Mesothelial cell of epicardium (in vitro differentiated cells): ENCODE results near the gene GMEB1. TPM values are rescaled to one million over a fixed set of nuclear protein-coding genes. Genes with fewer than 3 reads are reported as not detected.
"Not testable (repeated sequence)": the region's sequence is repeated elsewhere in the genome, so short reads cannot be mapped to it uniquely, and the experiment has no call there.

Experiments
- DNase-seq, 2 experiments: peaks; one replicate each; pipeline ENCODE4 v3.0.0; 2021; ENCODE audit warnings: low spot score in 2 of 2; ENCODE audit not compliant: unreplicated experiment in 2 of 2
- H3K27ac Mint-ChIP-seq: 2 replicates; pipeline ENCODE4 v1.8.0; 2021; ENCODE audit warnings: mixed read lengths
- H3K27me3 Mint-ChIP-seq: 2 replicates; pipeline ENCODE4 v1.8.0; 2021; ENCODE audit warnings: low read depth, mixed read lengths
- H3K36me3 Mint-ChIP-seq: 2 replicates; pipeline ENCODE4 v1.8.0; 2021; ENCODE audit warnings: mixed read lengths
- H3K4me1 Mint-ChIP-seq: 2 replicates; pipeline ENCODE4 v1.8.0; 2021; ENCODE audit warnings: mixed read lengths
- H3K4me3 Mint-ChIP-seq: 2 replicates; pipeline ENCODE4 v1.8.0; 2021; ENCODE audit warnings: mild to moderate bottlenecking, moderate library complexity, mixed read lengths
- H3K9me3 Mint-ChIP-seq: 2 replicates; pipeline ENCODE4 v1.8.0; 2021; ENCODE audit warnings: mixed read lengths
- total RNA-seq: library from RNA; stranded (reverse); gene quantifications from 3 replicates; pipeline ENCODE4 v1.2.1, GENCODE V29; 2021
- TF ChIP-seq, protein P1 (sequence below): fragments of 200-600 bp; sonication (generic); IDR thresholded peaks from one replicate; pipeline ENCODE4 v1.5.0; 2021; ENCODE audit warnings: antibody characterized with exemption; ENCODE audit not compliant: unreplicated experiment

Gene GMEB1
- total RNA-seq, 1 donor from 2014 or later, result 18.6 TPM

GRCh38 chr1:28671254-28671780, 2.7 kb downstream of the GMEB1 start:
- H3K27me3 Mint-ChIP-seq, result no peaks in the 10 kb centered on the region
- no peaks in the 10 kb centered on the region for H3K9me3 Mint-ChIP-seq
- H3K27ac Mint-ChIP-seq, result no peak overlapping the region
- peaks cover 2% of the 10 kb centered on the region for H3K36me3 Mint-ChIP-seq
- H3K4me1 Mint-ChIP-seq, result peaks cover 15% of the 10 kb centered on the region
- H3K4me3 Mint-ChIP-seq, result no peak overlapping the region
- TF ChIP-seq, protein P1, sequence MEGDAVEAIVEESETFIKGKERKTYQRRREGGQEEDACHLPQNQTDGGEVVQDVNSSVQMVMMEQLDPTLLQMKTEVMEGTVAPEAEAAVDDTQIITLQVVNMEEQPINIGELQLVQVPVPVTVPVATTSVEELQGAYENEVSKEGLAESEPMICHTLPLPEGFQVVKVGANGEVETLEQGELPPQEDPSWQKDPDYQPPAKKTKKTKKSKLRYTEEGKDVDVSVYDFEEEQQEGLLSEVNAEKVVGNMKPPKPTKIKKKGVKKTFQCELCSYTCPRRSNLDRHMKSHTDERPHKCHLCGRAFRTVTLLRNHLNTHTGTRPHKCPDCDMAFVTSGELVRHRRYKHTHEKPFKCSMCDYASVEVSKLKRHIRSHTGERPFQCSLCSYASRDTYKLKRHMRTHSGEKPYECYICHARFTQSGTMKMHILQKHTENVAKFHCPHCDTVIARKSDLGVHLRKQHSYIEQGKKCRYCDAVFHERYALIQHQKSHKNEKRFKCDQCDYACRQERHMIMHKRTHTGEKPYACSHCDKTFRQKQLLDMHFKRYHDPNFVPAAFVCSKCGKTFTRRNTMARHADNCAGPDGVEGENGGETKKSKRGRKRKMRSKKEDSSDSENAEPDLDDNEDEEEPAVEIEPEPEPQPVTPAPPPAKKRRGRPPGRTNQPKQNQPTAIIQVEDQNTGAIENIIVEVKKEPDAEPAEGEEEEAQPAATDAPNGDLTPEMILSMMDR, result no peak
- no peak for DNase-seq

GRCh38 chr1:28672971-28673370, 4.4 kb downstream of the GMEB1 start:
- H3K9me3 Mint-ChIP-seq, H3K27me3 Mint-ChIP-seq, H3K36me3 Mint-ChIP-seq, H3K4me3 Mint-ChIP-seq, H3K27ac Mint-ChIP-seq, DNase-seq: not testable (repeated sequence)
- peaks cover 14% of the 10 kb centered on the region for H3K4me1 Mint-ChIP-seq

DNA sequence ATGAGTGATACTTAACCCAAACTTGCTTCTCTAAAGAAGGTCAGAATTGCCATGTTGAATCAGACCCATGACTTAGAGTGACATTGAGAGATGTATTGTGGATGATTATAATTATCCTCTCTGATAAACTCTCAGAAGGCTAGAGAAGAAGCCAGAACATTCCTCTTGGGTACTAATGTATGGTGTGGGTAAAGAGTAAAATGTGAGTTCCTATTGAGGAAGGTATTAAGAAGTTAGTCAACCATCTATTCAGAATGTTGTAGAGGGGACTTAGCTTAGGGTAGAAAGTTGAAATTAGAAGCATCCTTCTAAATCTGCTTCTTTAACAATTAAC, 7.3 kb downstream of the GMEB1 start:
- peak overlapping the region; percentile 18 for H3K27ac Mint-ChIP-seq
- TF ChIP-seq, protein P1, result no peak
- H3K36me3 Mint-ChIP-seq, result peaks cover 2% of the 10 kb centered on the region
- H3K4me1 Mint-ChIP-seq, result peaks cover 4% of the 10 kb centered on the region
- no peaks in the 10 kb centered on the region for H3K27me3 Mint-ChIP-seq
- no peak for DNase-seq
- no peak overlapping the region for H3K4me3 Mint-ChIP-seq
- no peaks in the 10 kb centered on the region for H3K9me3 Mint-ChIP-seq

- TF ChIP-seq, protein P1, result no peak
- no peak for DNase-seq
- Mint-ChIP-seq H3K27me3 (no peaks in the 10 kb centered on the region), H3K4me1 (peaks cover 4% of the 10 kb centered on the region), H3K27ac (no peak overlapping the region), H3K4me3 (no peak overlapping the region), H3K9me3 (no peaks in the 10 kb centered on the region), H3K36me3 (peaks cover 13% of the 10 kb centered on the region)
Observed at GRCh38 chr1:28680151-28680550, 11.6 kb downstream of the GMEB1 start.

- Mint-ChIP-seq H3K27ac (no peak overlapping the region), H3K9me3 (no peaks in the 10 kb centered on the region)
- DNase-seq, result no peak
Observed at GRCh38 chr1:28682840-28683239, 14.3 kb downstream of the GMEB1 start.

GRCh38 chr1:28684937-28685336, 16.4 kb downstream of the GMEB1 start:
- Mint-ChIP-seq H3K27ac (no peak overlapping the region), H3K27me3 (no peaks in the 10 kb centered on the region), H3K4me1 (no peaks in the 10 kb centered on the region), H3K9me3 (no peaks in the 10 kb centered on the region), H3K4me3 (no peak overlapping the region), H3K36me3 (peaks cover 18% of the 10 kb centered on the region)
- DNase-seq, result no peak
- TF ChIP-seq, protein P1, result no peak

More at GRCh38 chr1:28682840-28683239, 14.3 kb downstream of the GMEB1 start:
- TF ChIP-seq, protein P1, result no peak
- Mint-ChIP-seq H3K4me1 (no peaks in the 10 kb centered on the region), H3K36me3 (peaks cover 18% of the 10 kb centered on the region), H3K4me3 (no peak overlapping the region), H3K27me3 (no peaks in the 10 kb centered on the region)

DNA sequence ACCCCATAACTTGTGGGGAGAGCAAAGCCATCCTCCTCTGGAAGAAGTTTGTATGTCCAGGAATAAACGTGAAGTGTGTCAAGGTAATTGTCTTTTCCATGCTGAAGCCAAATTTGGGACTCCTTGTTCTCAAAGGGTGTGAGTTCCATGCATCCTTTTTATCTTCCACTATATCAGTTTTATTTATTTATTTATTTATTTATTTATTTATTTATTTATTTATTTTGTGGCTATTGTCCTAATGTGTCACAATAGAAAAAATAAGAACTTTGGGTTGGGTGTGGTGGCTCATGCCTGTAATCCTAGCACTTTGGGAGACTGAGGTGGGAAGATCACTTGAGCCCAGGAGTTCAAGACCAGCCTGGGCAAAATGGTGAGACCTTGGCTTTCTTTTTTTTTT, 23.0 kb downstream of the GMEB1 start:
- H3K27me3 Mint-ChIP-seq, H3K27ac Mint-ChIP-seq, H3K4me1 Mint-ChIP-seq, DNase-seq, H3K9me3 Mint-ChIP-seq, H3K4me3 Mint-ChIP-seq: not testable (repeated sequence)
- peaks cover 20% of the 10 kb centered on the region for H3K36me3 Mint-ChIP-seq
